Activated CD4-positive, alpha-beta memory T cell treated with anti-CD3 and anti-CD28 coated beads for 36 hours (primary cell): ENCODE data around the gene ROBO3. TPM values are rescaled to one million over a fixed set of nuclear protein-coding genes. Genes with fewer than 3 reads are reported as not detected.
A peak's percentile ranks its signal among the peaks of the same experiment; 100 is the strongest.

Experiments
- CTCF ChIA-PET: fragments of 350-600 bp; sonication (Branson Sonifier 250); formaldehyde crosslinking; loops from one replicate; lab custom pipeline; 2021; ENCODE audit warnings: antibody characterized with exemption, inconsistent platforms; lab: Charles Lee
- POLR2A ChIA-PET: fragments of 350-600 bp; sonication (Branson Sonifier 250); formaldehyde crosslinking; loops from one replicate; lab custom pipeline; 2021; ENCODE audit warnings: antibody characterized with exemption; lab: Charles Lee
- DNase-seq: peaks from one replicate; pipeline ENCODE4 v3.0.0-alpha.2; 2020
- H3K27ac Mint-ChIP-seq: one replicate; pipeline ENCODE4 v1.8.0; 2021; ENCODE audit warnings: mixed read lengths
- H3K27me3 Mint-ChIP-seq: one replicate; pipeline ENCODE4 v1.8.0; 2021; ENCODE audit warnings: mixed read lengths
- H3K36me3 Mint-ChIP-seq: one replicate; pipeline ENCODE4 v1.8.0; 2021; ENCODE audit warnings: mixed read lengths
- H3K4me1 Mint-ChIP-seq: one replicate; pipeline ENCODE4 v1.8.0; 2021; ENCODE audit warnings: low read depth, mixed read lengths
- H3K4me3 Mint-ChIP-seq: one replicate; pipeline ENCODE4 v1.8.0; 2021; ENCODE audit warnings: mild to moderate bottlenecking, mixed read lengths
- H3K9me3 Mint-ChIP-seq: one replicate; pipeline ENCODE4 v1.8.0; 2021; ENCODE audit warnings: mixed read lengths
- intact Hi-C: fragments of 100-400 bp; cut with micrococcal nuclease; formaldehyde crosslinking; loops from one replicate; pipeline ENCODE4 v1.15.1; 2023
- total RNA-seq, 2 experiments: library from RNA; stranded (reverse); gene quantifications; one replicate each; pipeline ENCODE4 v1.2.3, GENCODE V29; 2021

Gene ROBO3
- total RNA-seq, 2 experiments from 2014 or later, result 9.0 to 10.4 TPM

DNA sequence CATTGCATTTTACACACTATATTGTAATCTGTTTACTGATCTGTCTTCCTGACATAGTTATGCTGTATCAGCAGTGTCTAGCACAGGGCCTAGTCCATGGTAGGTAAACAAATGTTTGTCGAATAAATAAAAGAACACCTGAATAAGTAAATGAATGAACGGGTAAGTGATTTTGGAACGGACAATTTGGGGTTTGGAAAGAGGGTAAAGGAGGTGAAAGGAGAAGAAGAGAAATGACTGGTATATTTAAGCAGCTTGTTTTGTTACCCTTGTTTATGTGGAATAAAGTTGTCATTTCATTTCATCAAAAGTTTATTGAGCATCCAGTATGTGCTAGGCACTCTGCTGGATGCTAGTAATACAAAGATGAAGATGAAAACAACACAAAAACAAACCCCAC lies 53.7 kb downstream of the ROBO3 start, which contains the start of gene HEPN1:
Gene HEPN1, plus strand, starts transcription at position 301 of the 400 bp plus-strand sequence.
- intact Hi-C loops, result no loop called here
- H3K27me3 Mint-ChIP-seq, result no peaks in the 10 kb centered on the region
- no peak for DNase-seq
- H3K36me3 Mint-ChIP-seq, result no peaks in the 10 kb centered on the region
- H3K9me3 Mint-ChIP-seq, result no peaks in the 10 kb centered on the region
- ChIA-PET POLR2A (no interaction called here), CTCF (no interaction called here)
- peaks cover 11% of the 10 kb centered on the region for H3K4me1 Mint-ChIP-seq
- H3K27ac Mint-ChIP-seq, result no peak within 1 kb of the TSS
- no peak within 1 kb of the TSS for H3K4me3 Mint-ChIP-seq

DNA sequence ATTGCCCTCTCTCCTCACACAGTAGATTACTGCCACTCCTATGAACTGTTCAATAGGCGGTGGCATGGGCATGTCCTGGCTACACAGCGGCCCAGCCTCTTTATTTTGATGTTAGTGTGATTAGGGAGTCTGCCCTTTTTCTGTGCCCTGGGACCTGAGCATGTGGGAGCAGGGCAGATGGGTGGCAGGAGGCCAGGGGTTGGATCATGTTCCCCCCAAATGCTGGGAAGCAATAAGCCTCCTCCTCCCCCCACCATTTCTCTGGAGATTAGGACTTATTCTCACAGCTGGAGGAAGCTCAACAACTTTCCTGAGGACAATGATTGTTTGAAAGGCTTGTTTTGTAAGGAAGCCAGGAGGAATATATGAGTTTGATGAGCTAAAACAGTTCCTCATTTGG lies 54.7 kb downstream of the ROBO3 start:
- CTCF ChIA-PET, result interaction anchor here (1.4 kb wide), 1 partner anchor 44 kb away, joined by 6 read pairs; no protein-coding TSS in a partner anchor

DNA sequence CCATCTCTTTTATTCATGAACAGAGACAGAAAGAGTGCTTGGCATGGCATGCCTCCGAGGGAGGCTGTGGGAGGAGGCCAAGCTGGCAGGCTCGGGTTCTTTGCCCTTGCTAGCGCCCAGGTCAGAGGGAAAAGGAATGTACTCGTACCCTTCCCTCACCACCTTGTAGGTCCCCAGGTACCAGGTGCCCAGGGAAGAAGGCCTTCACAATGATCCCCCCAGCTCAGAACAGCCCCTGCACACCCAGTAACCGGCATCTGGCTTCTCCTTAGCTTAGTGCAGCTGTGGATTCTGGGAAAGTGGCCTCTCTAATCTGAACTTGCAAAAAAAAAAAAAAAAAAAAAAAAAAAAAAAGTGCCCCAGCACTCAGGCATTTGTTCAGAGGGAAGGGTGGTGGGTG lies 55.1 kb downstream of the ROBO3 start:
- POLR2A ChIA-PET, result no interaction called here
- no peak overlapping the region for H3K27ac Mint-ChIP-seq
- H3K4me3 Mint-ChIP-seq, result no peak overlapping the region
- no peaks in the 10 kb centered on the region for H3K27me3 Mint-ChIP-seq
- H3K9me3 Mint-ChIP-seq, result no peaks in the 10 kb centered on the region
- no peak for DNase-seq
- intact Hi-C loops, result loop anchor here (1.0 kb wide), 1 partner anchor 44 kb away; no protein-coding TSS in a partner anchor
- no peaks in the 10 kb centered on the region for H3K36me3 Mint-ChIP-seq
- CTCF ChIA-PET, result interaction anchor here (1.4 kb wide), 1 partner anchor 44 kb away, joined by 6 read pairs; no protein-coding TSS in a partner anchor
- peaks cover 11% of the 10 kb centered on the region for H3K4me1 Mint-ChIP-seq

More for the DNA sequence above, 54.7 kb downstream of the ROBO3 start:
- intact Hi-C loops, result loop anchor here (1.0 kb wide), 1 partner anchor 44 kb away; no protein-coding TSS in a partner anchor
- H3K27ac Mint-ChIP-seq, result no peak overlapping the region
- H3K4me1 Mint-ChIP-seq, result peaks cover 11% of the 10 kb centered on the region
- no peaks in the 10 kb centered on the region for H3K27me3 Mint-ChIP-seq
- no peaks in the 10 kb centered on the region for H3K36me3 Mint-ChIP-seq
- no peak overlapping the region for H3K4me3 Mint-ChIP-seq
- POLR2A ChIA-PET, result no interaction called here
- H3K9me3 Mint-ChIP-seq, result no peaks in the 10 kb centered on the region
- DNase-seq, result no peak

DNA sequence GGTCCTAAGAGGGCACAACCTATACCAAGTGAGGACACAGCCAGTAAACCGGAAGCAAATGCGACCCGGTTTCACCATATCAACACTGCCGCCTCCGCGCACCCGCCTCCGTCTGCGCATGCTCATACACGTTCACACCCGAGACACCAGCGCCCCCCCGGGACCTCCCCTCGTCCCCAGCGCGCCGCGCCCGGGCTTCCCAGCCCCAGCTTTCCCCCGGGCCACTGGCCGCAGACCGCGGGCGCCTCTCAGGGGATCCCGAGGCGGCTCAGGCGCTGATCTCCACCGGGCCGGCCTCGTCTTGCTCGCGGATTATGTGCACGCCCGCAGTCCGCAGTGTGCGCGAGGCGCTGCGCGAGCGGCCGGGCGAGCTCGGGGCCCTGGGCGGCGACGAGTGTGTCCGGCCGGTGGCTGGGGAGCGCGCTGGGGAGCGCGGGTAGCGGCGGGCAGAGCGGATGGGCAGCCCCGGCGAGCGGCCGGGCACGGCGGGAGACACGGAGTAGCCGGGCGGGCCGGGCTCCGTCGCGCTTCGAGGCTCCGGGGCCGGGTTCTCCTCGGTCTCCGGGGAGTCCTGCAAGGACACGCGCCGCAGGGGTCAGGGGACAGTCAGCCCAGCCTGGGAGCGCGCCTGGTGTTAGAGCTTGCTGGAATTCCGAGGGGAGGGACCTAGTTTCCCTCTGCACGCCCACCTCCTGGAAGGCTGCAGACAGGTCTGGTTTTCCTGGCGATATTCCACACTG lies 55.8 kb downstream of the ROBO3 start:
- H3K4me1 Mint-ChIP-seq, result peaks cover 11% of the 10 kb centered on the region
- ChIA-PET POLR2A (no interaction called here), CTCF (interaction anchor here (0.6 to 1.4 kb wide), 2 partner anchors 45 to 960 kb away, joined by 5 to 6 read pairs; no protein-coding TSS in a partner anchor)
- H3K9me3 Mint-ChIP-seq, result no peaks in the 10 kb centered on the region
- H3K36me3 Mint-ChIP-seq, result no peaks in the 10 kb centered on the region
- DNase-seq, result peak; percentile 80
- intact Hi-C loops, result loop anchor here (1.0 kb wide), 1 partner anchor 45 kb away; no protein-coding TSS in a partner anchor
- peak overlapping the region; percentile 43 for H3K27ac Mint-ChIP-seq
- no peaks in the 10 kb centered on the region for H3K27me3 Mint-ChIP-seq
- H3K4me3 Mint-ChIP-seq, result peak overlapping the region; percentile 51

DNA sequence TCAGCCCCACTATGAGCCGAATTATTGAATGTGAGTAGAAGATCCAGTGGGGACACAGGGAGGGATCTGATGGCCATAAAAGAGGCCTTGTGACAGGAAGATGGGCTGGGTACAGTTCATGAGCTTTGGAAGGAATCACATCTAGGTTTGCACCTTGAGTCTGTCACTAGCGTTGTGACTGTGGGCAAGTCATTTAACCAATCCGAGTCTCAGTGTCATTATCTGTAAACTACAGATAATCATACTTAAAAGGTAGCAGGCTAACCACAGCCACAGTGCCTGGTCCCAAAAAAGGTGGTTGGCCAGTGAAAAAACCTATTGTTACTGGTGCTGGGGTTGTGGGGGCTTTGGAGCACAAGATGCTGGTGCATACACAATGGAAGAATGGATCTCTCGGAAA lies 57.6 kb downstream of the ROBO3 start:
- H3K4me3 Mint-ChIP-seq, result no peak overlapping the region

DNA sequence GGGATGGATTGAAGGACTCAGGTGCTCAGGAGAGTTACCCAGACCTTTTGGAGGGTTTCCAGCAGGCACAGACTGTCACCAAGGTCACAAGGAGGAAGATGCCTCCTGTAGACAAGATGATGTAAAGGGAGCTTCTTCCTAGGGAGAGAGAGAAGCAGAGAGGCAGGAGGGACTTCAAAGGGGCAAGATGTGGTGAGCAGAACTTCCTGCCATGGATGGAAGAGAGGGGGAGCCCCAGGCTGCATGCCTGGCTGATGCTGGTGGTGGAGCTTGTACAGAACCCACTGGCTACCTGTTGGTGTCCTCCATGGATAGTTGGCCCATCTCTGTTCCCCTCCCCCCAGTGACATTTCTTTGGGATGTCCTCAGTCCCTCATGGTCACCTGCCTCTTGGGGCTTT lies 58.1 kb downstream of the ROBO3 start:
- no peaks in the 10 kb centered on the region for H3K9me3 Mint-ChIP-seq
- intact Hi-C loops, result loop anchor here (2.0 kb wide), 1 partner anchor 32 kb away; the partner anchor contains the start of gene CCDC15
- H3K4me3 Mint-ChIP-seq, result no peak overlapping the region
- POLR2A ChIA-PET, result no interaction called here
- H3K27me3 Mint-ChIP-seq, result no peaks in the 10 kb centered on the region
- no peaks in the 10 kb centered on the region for H3K36me3 Mint-ChIP-seq
- no peak overlapping the region for H3K27ac Mint-ChIP-seq
- DNase-seq, result no peak
- peaks cover 11% of the 10 kb centered on the region for H3K4me1 Mint-ChIP-seq
- CTCF ChIA-PET, result interaction anchor here (0.8 to 1.1 kb wide), 2 partner anchors 18 to 500 kb away, joined by 3 read pairs; no protein-coding TSS in a partner anchor

More for the DNA sequence above, 57.6 kb downstream of the ROBO3 start:
- H3K36me3 Mint-ChIP-seq, result no peaks in the 10 kb centered on the region
- H3K9me3 Mint-ChIP-seq, result no peaks in the 10 kb centered on the region
- CTCF ChIA-PET, result interaction anchor here (0.8 to 1.1 kb wide), 2 partner anchors 18 to 501 kb away, joined by 3 read pairs; no protein-coding TSS in a partner anchor
- DNase-seq, result no peak
- intact Hi-C loops, result loop anchor here (2.0 kb wide), 1 partner anchor 32 kb away; the partner anchor contains the start of gene CCDC15
- no peak overlapping the region for H3K27ac Mint-ChIP-seq
- no peaks in the 10 kb centered on the region for H3K27me3 Mint-ChIP-seq
- peaks cover 11% of the 10 kb centered on the region for H3K4me1 Mint-ChIP-seq
- POLR2A ChIA-PET, result no interaction called here

DNA sequence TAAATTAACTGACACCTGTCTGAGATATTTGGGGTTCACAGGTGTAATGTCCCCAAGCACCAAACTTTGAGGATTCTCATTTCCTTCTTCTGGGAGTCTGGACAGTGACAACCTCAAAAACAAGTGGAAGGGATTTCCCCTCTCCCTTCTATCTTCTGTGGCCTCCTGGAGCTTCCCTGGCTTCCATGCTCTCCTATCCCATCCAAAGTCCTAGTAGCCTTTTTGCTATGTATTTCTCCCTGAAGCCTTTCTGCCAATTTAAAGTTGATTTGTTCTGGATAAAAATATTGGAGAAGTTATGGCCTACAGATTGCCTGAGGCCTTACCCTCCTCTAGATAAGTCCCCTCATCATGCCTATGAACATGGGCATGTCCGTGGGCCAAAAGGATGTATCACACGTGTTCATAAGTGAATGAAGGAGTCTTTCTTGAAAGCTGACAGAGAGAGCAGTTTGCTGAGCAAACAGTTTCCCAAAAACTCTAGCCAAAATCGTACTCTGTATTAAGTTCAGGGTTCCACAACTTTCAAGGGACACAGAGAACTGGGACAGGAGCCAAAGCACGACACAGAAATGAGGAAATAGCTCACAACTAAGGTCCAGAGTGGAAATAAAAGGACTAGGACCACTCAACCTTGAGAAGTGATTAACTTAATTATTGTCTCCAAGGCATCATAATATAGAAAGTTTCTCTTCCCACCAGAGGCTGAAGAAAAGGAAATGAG lies 63.9 kb downstream of the ROBO3 start:
- no peak for DNase-seq
- intact Hi-C loops, result no loop called here
- Mint-ChIP-seq H3K36me3 (no peaks in the 10 kb centered on the region), H3K9me3 (no peaks in the 10 kb centered on the region), H3K4me1 (peaks cover 4% of the 10 kb centered on the region), H3K27ac (no peak overlapping the region), H3K4me3 (no peak overlapping the region), H3K27me3 (no peaks in the 10 kb centered on the region)
- CTCF ChIA-PET, result no interaction called here
- POLR2A ChIA-PET, result no interaction called here

DNA sequence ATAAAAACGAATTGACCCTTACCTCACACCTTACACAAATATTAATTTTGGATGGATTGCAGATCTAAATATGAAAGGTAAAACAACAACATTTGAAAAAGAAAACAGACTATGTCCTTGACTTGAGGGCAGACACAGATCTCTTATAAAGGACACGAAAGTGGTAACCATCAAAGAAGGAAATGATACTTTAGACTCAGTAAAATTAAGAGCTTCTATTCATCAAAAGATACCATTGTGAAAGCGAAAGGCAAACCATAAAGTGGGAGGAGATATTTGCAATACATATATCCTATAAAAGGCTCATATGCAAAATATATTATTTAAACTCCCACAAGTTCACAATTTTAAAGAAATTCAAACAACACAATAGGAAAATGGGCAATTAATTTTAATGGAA lies 65.6 kb downstream of the ROBO3 start:
- Mint-ChIP-seq H3K36me3 (no peaks in the 10 kb centered on the region), H3K4me1 (peaks cover 4% of the 10 kb centered on the region), H3K4me3 (no peak overlapping the region), H3K27ac (no peak overlapping the region), H3K9me3 (no peaks in the 10 kb centered on the region), H3K27me3 (no peaks in the 10 kb centered on the region)
- intact Hi-C loops, result no loop called here
- POLR2A ChIA-PET, result no interaction called here
- DNase-seq, result no peak
- CTCF ChIA-PET, result no interaction called here

Other genes starting within 250 kb of the ROBO3 start
- gene TBRG1, start 242.6 kb upstream of the ROBO3 start, total RNA-seq, result 10 to 100 TPM; 33.5 to 34.5 TPM
- gene SIAE, start 191.7 kb upstream of the ROBO3 start, total RNA-seq, result 10 to 100 TPM; 11.8 to 12.1 TPM
- 1 to 10 TPM; 5.0 to 6.7 TPM for gene SPA17, start 191.5 kb upstream of the ROBO3 start, total RNA-seq
- gene NRGN, start 125.5 kb upstream of the ROBO3 start, total RNA-seq, result 10 to 100 TPM; 15.3 to 17.0 TPM
- gene VSIG2, start 113.2 kb upstream of the ROBO3 start, total RNA-seq, result under 1 TPM; 0.31 to 0.34 TPM
- gene ESAM, start 103.1 kb upstream of the ROBO3 start, total RNA-seq, result under 1 TPM; 0.64 to 0.75 TPM
- 1 to 10 TPM; 6.1 to 6.4 TPM for gene MSANTD2, start 65.0 kb upstream of the ROBO3 start, total RNA-seq
- not detected for gene ROBO4, start 32.4 kb downstream of the ROBO3 start, total RNA-seq
- not detected for gene HEPN1, start 53.8 kb downstream of the ROBO3 start, total RNA-seq
- not detected for gene HEPACAM, start 70.6 kb downstream of the ROBO3 start, total RNA-seq
- 1 to 10 TPM; 5.6 to 6.4 TPM for gene CCDC15, start 88.8 kb downstream of the ROBO3 start, total RNA-seq
- gene SLC37A2, start 197.9 kb downstream of the ROBO3 start, total RNA-seq, result under 1 TPM; 0.46 to 0.93 TPM
- 10 to 100 TPM; 12.8 to 14.8 TPM for gene TMEM218, start 246.2 kb downstream of the ROBO3 start, total RNA-seq